DMS79 treated with DMSO at 0.1 percent for 48 hours (cell line): Measurements from ENCODE around the gene SSUH2.

Source experiments
- DNase-seq: peaks from one replicate; lab custom pipeline; 2025; lab: John Stamatoyannopoulos, UW

Gene SSUH2

DNA sequence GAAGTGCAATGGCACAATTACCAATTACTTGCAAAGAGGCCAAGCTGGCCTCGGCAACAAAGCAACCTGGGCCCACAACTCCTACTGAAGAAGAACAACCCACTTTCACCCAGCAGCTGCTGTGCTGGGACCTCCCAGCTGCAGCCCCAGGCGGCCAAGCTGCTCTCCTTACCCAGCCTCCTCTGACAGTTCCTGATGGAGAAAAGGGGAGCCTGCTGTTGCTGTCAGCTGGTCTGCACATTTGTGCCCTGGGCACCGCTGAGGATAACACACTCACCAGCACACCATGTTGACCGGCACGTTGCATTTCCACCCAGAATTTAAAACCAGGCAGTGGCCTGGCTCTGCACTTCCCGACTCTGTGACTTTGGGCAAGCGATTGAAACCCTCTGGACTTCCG lies 33.6 kb downstream of the SSUH2 start:
- no peak for DNase-seq

GRCh38 chr3:8608791-8609467 lies 35.7 kb downstream of the SSUH2 start:
- no peak for DNase-seq

DNA sequence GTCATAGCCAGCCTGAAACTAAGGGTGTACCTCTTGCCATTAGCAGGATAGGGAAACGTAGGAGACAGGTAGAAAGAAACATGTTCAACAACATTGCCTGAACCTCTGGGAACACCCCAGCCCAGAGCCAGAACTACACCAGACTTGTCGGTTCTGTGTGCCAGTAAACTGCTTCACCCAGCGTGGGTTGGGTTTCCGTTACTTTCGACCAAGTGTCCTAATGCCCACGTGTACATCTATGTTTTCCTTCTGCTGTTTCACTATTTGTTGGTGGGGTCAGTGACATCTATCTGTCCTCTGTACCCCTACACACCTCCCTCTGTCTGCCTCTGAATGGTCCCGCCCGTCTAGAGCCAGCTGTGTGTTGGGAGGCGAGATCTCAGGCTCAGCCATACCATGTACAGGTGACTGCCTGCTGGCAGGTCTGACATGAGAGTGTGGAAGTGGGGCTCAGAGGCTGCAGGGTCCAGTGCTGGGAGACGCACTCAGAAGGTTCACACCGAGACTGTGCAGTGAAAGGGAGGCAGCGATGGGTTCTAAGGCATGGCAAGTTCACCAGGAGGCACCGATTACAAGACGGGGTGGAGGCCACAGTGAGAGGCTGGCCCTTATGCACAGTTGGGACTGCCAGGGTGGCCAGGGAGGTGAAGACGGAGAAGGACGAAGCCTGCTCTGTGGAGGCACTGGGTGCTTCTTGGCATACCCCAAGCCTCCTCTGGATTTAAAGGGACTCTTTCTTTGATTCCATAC lies 36.4 kb downstream of the SSUH2 start:
- no peak for DNase-seq

GRCh38 chr3:8607234-8608040 lies 37.2 kb downstream of the SSUH2 start:
- DNase-seq, result no peak

GRCh38 chr3:8606701-8607231 lies 37.8 kb downstream of the SSUH2 start:
- no peak for DNase-seq

- no peak for DNase-seq
Measured at GRCh38 chr3:8604988-8605387, 39.6 kb downstream of the SSUH2 start.

GRCh38 chr3:8604006-8604405 lies 40.6 kb downstream of the SSUH2 start:
- DNase-seq, result no peak

- no peak for DNase-seq
Measured at GRCh38 chr3:8603115-8603710, 41.4 kb downstream of the SSUH2 start.

DNA sequence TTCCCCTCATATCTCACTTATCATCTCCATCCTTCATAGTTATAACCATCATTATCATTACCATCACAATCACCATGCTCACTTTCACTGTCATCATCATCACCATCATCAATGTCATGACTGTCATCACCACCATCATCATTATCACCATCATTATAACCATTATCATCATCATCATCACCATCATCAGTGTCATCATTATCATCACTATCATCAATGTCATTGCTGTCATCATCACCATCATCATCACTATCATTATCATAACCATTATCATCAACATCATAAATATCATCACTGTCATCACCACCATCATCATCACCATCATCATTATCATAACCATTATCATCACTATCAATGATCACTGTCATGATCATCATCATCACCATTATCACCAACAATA lies 44.1 kb downstream of the SSUH2 start:
- DNase-seq, result no peak

GRCh38 chr3:8599146-8599545 lies 45.5 kb downstream of the SSUH2 start:
- DNase-seq, result no peak

- no peak for DNase-seq
Measured at GRCh38 chr3:8597219-8597853, 47.3 kb downstream of the SSUH2 start.

GRCh38 chr3:8596321-8597218 lies 48.0 kb downstream of the SSUH2 start:
- DNase-seq, result no peak

DNA sequence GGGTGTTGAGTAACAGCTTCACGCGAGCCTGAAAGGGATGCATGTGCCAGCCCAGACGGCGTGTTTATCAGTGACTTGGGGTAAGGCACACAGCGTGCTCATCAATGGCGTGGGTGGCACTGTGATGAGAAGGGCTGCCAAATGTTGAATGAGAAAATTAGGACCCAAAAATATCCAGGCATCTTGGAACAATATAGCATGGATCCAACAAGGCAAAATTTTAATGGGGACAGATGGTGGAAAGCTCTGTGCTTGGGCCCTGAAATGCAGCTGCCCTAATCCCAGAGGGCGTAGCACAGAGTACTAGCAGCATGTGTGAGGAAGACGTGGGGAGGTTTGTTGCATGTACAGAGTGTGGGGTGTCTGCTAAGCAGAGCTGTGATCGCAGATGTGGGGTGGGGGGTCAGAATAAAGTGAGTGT lies 48.9 kb downstream of the SSUH2 start:
- DNase-seq, result no peak

DNA sequence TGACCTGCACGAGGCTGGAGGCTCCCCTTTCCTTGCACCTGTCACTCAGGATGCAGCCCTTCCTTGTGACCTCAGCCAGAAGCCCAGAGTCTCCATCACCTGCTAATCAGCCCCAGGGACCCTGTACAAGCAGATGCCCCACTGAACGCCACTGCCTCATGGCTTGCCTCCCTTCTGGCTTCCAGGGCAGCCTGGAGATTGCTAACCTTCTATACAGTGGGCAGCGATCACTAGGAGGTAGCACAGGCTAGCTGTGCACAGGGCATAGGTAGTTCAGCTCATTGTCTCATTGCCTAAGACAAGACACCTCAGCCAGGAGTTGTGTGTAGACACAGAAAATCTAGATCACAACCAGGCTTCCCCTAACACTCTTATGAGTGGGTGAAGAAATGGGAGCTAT lies 49.3 kb downstream of the SSUH2 start:
- no peak for DNase-seq

- no peak for DNase-seq
Measured at GRCh38 chr3:8593021-8593827, 51.4 kb downstream of the SSUH2 start.

DNA sequence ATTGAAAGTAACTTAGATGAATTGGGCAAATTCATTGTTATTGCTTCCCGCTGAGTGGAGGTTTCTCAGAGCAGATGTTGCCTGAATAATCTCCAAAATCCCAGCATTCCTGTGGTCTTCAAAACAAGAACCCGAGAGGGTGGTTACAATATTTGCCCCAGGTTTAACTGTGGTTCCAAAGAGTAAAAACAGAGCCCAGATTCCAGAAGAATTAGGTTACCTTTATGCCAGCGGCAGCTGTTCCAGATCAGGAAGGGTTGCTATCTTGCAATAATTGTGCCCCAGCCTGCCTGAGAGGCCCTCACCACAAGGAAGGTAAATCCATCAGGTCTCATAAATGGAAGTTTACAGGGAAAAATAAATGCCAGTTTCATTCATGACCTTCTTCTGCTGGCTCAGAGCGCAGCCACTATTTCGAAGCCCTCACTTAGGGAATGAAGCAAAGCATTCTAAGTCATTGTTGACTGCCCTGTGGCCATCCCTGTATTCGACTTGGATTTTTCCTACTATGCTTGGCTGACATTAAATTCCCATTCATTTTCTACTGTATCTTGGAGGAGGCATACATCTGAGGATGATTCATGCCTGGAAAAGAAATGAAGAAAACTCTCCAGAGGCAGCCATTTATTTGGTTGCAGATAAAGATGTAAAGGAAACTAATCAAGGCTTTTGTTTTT lies 54.6 kb downstream of the SSUH2 start:
- no peak for DNase-seq

DNA sequence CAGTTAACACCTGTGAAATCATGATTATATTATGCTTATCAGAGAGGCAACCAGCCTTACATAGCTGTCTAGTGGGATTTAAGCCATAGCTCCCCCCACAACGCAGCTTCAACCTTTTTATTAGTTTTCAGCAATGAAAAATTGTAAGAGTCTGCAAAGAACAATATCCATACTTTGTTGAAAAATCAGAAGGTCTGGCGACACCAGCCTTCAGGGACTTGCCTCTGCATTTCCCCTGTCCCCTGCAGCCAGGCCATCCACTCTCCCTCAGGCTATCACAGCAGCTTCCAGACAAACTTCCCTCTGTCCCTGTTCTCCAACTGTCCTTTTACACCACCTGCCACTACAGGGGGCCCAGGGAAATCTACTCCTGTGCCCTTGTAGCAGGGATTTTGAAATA lies 59.9 kb downstream of the SSUH2 start:
- no peak for DNase-seq

- DNase-seq, result no peak
Measured at GRCh38 chr3:8581806-8582445, 62.7 kb downstream of the SSUH2 start.

- no peak for DNase-seq
Measured at GRCh38 chr3:8581373-8581772, 63.2 kb downstream of the SSUH2 start.
